Heart right ventricle (tissue), 16 donors: ENCODE measurements around the gene SMCHD1. TPM values are rescaled to one million over a fixed set of nuclear protein-coding genes. Genes with fewer than 3 reads are reported as not detected.
A peak's percentile ranks its signal among the peaks of the same experiment; 100 is the strongest.

ENCODE experiments used
- ATAC-seq, 8 donors: fragments of 200-7000 bp; cut with Tn5 transposase; one replicate each; pipeline ENCODE4 v1.9.1; 2020; ENCODE audit warnings: mild to moderate bottlenecking in 8 of 8, moderate library complexity in 8 of 8, moderate number of reproducible peaks in 1 of 8
- DNase-seq, 2 donors: peaks; one replicate each; pipeline ENCODE4 v3.0.0-alpha.2; 2020
- H3K27ac ChIP-seq, 10 donors: fragments of 200-600 bp; sonication (generic) in 2 of 10; one replicate each; pipeline versions ENCODE4 v1.5.0 to v1.8.0; 2020 to 2022; ENCODE audit warnings: mild to moderate bottlenecking in 3 of 10
- H3K27me3 ChIP-seq, 7 donors: fragments of 200-600 bp; one replicate each; pipeline ENCODE4 v1.8.0; 2021 to 2022; ENCODE audit warnings: mild to moderate bottlenecking in 2 of 7
- H3K36me3 ChIP-seq, 9 donors: fragments of 200-600 bp; sonication (generic) in 1 of 9; one replicate each; pipeline versions ENCODE4 v1.5.0 to v1.8.0; 2020 to 2022; ENCODE audit warnings: mild to moderate bottlenecking in 2 of 9
- H3K4me1 ChIP-seq, 9 donors: fragments of 200-600 bp; sonication (generic) in 1 of 9; one replicate each; pipeline versions ENCODE4 v1.5.0 to v1.8.0; 2020 to 2022; ENCODE audit warnings: mild to moderate bottlenecking in 4 of 9
- H3K4me3 ChIP-seq, 10 donors: fragments of 200-600 bp; sonication (generic) in 2 of 10; one replicate each; pipeline versions ENCODE4 v1.5.0 to v1.8.0; 2020 to 2022; ENCODE audit warnings: mild to moderate bottlenecking in 7 of 10, moderate library complexity in 2 of 10
- H3K9me3 ChIP-seq, 11 donors: fragments of 200-600 bp in 10 of 11; sonication (generic) in 2 of 11; one replicate each; pipeline versions ENCODE4 v1.5.0 to v1.8.0; 2013 to 2022; ENCODE audit warnings: mild to moderate bottlenecking in 2 of 11, control low read depth in 1 of 11, moderate library complexity in 1 of 11
- WGBS, 2 donors: extraction: QIAGEN DNeasy Blood & Tissue Kit; methylation state at CpG; one replicate each; pipeline ENCODE4 v1.1.7; 2013; ENCODE audit warnings: inconsistent platforms in 1 of 2; 5-methylcytosine and 5-hydroxymethylcytosine counted together
- intact Hi-C, 10 donors: fragments of 100-400 bp; cut with DNase I; formaldehyde crosslinking; loops; one replicate each; pipeline versions ENCODE4 v1.11.1 to v1.14.2; 2022
- polyA plus RNA-seq, 2 donors: library from polyadenylated mRNA; stranded (reverse); fragments of 200-250 nt; gene quantifications; one replicate each; pipeline ENCODE4 v1.2.3, GENCODE V29; 2013
- total RNA-seq, 10 donors: library from RNA; stranded (reverse); fragmentation: NEBNext Ultra II Directional in 3 of 10; extraction: Animal tissue kit (Norgen Biotek cat#: 25700) in 3 of 10; gene quantifications; one replicate each; pipeline versions ENCODE4 v1.2.1 to v1.2.4, GENCODE V29; 2021 to 2023
- TF ChIP-seq, protein P1 (sequence below), 9 donors: fragments of 200-600 bp; sonication (generic) in 2 of 9; IDR thresholded peaks; one replicate each; pipeline versions ENCODE4 v1.5.0 to v1.8.0; 2021 to 2022; ENCODE audit warnings: antibody characterized with exemption in 9 of 9, mild to moderate bottlenecking in 5 of 9, moderate library complexity in 1 of 9
- donor health status: Arrhythmogenic right ventricular cardiomyopathy.
- donor health status: ischemic (EF 13 %, LVEDD 7.1; RV severe dilation, severe dysfunction).
- donor health status: healthy with polysubstance abuse.
- donor health status: DM: no; HTN: yes; CAD: no.
- donor health status: DM: no; HTN: no; CAD: no.
- donor health status: ischemic (EF 25% LVEDD 6.9; RV normal size, moderate dysfunction).
- donor health status: ischemic (EF 25% LVEDD 5.7; RV mildly dilated, moderate dysfunction).
- donor health status: healthy.
- donor health status: DM: yes; HTN: yes; CAD: no.
- donor health status: Ischemic cardiomyopathy.
- donor health status: ischemic (EF 35%, LVEDD 5.7; RV mildly dilated, moderate dysfunction).
- donor health status: nonischemic (EF 11% LVEDD 7.7; RV severe dilation, severe dysfunction).
- donor health status: DM: yes; HTN: yes; CAD: no.
- donor health status: PGD.
- donor health status: ischemic (EF 29% LVEDD 5.4; RV normal size, mild dysfunction).
- donor health status: nonischemic (EF 23%, LVEDD 6.1; RV moderate dilation, normal function).

The SMCHD1 gene
- total and polyA plus RNA-seq, 12 donors, result 6.3 to 35.3 (median 30.3) TPM

DNA sequence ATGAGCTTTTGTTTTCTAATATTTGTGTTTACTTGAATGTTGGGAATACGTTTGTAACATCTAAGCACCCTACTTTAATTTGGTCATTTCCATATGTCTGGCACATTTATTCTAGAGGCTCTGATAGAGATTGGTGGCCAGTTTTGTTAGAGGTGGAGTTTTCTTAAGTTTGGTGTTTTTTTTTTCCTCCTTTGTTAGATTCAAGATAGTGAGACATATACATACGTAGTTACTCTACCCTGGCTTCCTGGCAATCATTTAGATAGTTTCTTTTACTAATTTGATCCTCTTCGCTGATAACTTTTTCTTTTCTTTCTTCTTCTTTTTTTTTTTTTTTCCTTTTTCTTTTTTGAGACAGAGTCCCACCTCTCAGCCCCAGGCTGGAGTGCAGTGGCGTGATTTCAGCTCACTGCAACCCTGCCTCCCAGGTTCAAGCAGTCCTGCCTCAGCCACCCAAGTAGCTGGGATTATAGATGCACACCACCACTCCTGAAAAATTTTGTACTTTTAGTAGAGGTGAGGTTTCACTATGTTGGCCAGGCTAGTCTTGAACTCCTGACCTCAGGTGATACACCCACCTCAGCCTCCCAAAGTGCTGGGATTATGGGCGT, 26.6 kb downstream of the SMCHD1 start:
- Histone ChIP-seq H3K36me3 (peaks cover 0 to 80% (median 18%) of the 10 kb centered on the region in 9 donors), H3K27me3 (no peaks in the 10 kb centered on the region), H3K27ac (no peak overlapping the region), H3K4me3 (no peak overlapping the region), H3K4me1 (peaks cover 0 to 25% (median 0%) of the 10 kb centered on the region in 9 donors), H3K9me3 (peaks cover 0 to 19% (median 0%) of the 10 kb centered on the region in 11 donors)
- peak in 1 of 8 donors; percentile 16 for ATAC-seq
- 94 to 97% methylated on average over 5 of the region's 5 CpGs for WGBS, 2 donors
- no peak for DNase-seq
- TF ChIP-seq, protein P1, sequence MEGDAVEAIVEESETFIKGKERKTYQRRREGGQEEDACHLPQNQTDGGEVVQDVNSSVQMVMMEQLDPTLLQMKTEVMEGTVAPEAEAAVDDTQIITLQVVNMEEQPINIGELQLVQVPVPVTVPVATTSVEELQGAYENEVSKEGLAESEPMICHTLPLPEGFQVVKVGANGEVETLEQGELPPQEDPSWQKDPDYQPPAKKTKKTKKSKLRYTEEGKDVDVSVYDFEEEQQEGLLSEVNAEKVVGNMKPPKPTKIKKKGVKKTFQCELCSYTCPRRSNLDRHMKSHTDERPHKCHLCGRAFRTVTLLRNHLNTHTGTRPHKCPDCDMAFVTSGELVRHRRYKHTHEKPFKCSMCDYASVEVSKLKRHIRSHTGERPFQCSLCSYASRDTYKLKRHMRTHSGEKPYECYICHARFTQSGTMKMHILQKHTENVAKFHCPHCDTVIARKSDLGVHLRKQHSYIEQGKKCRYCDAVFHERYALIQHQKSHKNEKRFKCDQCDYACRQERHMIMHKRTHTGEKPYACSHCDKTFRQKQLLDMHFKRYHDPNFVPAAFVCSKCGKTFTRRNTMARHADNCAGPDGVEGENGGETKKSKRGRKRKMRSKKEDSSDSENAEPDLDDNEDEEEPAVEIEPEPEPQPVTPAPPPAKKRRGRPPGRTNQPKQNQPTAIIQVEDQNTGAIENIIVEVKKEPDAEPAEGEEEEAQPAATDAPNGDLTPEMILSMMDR (IDR thresholded peaks at IDR 0.05), result no peak
- intact Hi-C loops, result no loop called here

DNA sequence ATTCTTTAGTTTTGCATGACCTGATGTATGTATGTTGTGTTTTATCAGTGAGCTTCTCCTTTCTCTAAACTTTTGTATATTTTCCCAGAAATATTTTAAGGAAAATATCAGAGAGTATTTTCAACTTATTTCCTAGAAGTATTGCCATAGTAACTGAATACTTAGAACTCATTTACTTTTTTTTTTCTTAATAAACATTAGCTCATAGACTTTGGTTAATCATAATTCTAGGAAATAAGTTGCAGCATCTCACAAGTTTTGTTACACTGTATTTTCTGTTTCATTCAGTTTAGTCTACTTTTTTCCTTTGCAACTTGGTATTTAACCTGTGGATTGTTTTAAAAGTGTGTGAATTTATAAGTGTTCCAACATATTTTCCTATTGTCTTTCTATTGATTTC, 27.5 kb downstream of the SMCHD1 start:
- peaks cover 0 to 79% (median 18%) of the 10 kb centered on the region in 9 donors for H3K36me3 ChIP-seq
- DNase-seq (no peak), ATAC-seq (no peak)
- no peaks in the 10 kb centered on the region for H3K27me3 ChIP-seq
- intact Hi-C loops, result no loop called here
- H3K4me3 ChIP-seq, result no peak overlapping the region
- TF ChIP-seq, protein P1 (IDR thresholded peaks at IDR 0.05), result no peak
- H3K9me3 ChIP-seq, result peaks cover 0 to 19% (median 0%) of the 10 kb centered on the region in 11 donors
- H3K4me1 ChIP-seq, result peaks cover 0 to 25% (median 0%) of the 10 kb centered on the region in 9 donors
- H3K27ac ChIP-seq, result peak overlapping the region in 1 of 10 donors; percentile 23

DNA sequence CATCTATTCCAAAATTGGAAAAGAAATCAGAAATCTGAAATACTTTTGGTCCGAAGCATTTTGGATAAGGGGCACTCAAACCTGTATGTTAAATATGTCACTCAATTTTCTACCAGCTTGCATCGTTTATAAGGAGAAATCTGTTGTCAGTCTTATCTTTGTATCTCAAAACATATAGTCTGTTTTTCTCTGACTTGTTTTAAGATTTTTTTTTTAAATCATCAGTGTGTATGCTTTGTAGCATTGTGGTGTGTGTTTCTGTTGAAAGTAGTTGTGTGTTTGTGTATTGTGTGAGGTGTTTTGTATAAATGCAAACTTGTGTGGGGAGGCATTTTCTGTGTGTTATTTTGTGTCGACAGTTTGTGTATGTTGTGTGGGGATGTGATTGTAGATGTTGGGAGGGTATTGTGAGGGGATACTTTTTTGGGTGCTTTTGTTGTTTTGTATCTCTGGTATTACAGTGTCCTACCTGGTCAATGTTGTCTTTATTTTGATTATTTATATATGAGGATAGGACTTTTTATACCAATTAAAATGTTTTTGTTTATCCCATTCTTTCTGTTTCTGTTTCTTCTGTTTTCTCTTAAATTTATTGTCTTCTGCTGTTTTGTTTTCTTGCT, 30.9 kb downstream of the SMCHD1 start:
- H3K27me3 ChIP-seq, result no peaks in the 10 kb centered on the region
- DNase-seq (no peak), ATAC-seq (no peak)
- TF ChIP-seq, protein P1 (IDR thresholded peaks at IDR 0.05), result no peak
- intact Hi-C loops, result no loop called here
- H3K4me1 ChIP-seq, result peaks cover 0 to 19% (median 0%) of the 10 kb centered on the region in 9 donors
- no peak overlapping the region for H3K27ac ChIP-seq
- no peak overlapping the region for H3K4me3 ChIP-seq
- peaks cover 0 to 85% (median 18%) of the 10 kb centered on the region in 9 donors for H3K36me3 ChIP-seq
- peaks cover 0 to 19% (median 0%) of the 10 kb centered on the region in 11 donors for H3K9me3 ChIP-seq
- WGBS, 2 donors, result 95 to 96% methylated on average over 3 of the region's 3 CpGs

DNA sequence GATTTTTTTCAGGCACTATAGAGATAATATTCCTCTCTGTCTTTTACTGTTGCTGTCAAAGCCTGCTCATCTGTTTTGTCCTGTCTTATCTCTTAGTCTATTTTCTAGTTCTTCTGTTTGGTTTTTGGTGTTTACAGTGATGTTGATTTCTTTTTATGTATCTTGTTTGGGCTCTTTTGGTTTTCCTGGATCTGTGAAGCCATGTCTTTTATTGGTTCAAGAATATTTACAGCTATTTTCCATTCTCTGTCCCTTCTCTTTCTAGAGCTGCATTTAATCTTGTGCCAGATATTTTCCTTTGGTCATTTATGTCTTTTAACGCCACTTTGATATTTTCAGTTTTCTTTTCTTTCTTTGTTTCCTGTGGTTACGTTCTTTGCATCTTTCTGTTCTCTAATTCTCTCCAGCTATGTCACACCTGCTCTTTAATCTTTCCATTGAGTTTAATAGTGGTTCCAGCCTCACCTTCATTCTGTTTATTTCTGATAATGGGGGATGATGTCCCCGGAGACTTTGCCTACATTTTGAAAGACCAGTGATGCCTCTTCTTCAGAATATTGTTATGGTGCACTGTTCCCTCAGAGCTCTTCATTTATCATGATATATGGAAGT, 32.0 kb downstream of the SMCHD1 start:
- intact Hi-C loops, result no loop called here
- Histone ChIP-seq H3K36me3 (peaks cover 0 to 85% (median 18%) of the 10 kb centered on the region in 9 donors), H3K9me3 (peaks cover 0 to 19% (median 0%) of the 10 kb centered on the region in 11 donors), H3K4me3 (no peak overlapping the region), H3K4me1 (peaks cover 0 to 13% (median 0%) of the 10 kb centered on the region in 9 donors), H3K27ac (no peak overlapping the region), H3K27me3 (no peaks in the 10 kb centered on the region)
- TF ChIP-seq, protein P1 (IDR thresholded peaks at IDR 0.05), result no peak
- ATAC-seq, result no peak
- 97 to 99% methylated on average over 3 of the region's 3 CpGs for WGBS, 2 donors
- DNase-seq, result no peak
